ENCODE data around the gene SLC39A13. TPM values are rescaled to one million over a fixed set of nuclear protein-coding genes. Genes with fewer than 3 reads are reported as not detected.
A peak's percentile ranks its signal among the peaks of the same experiment; 100 is the strongest.

Gene SLC39A13
- total RNA-seq, 1 experiment from 2014 or later, result 50.2 TPM

- peak; percentile 46; the same call in 1 of the 2 replicates for ATAC-seq
- H3K27ac ChIP-seq (ENCODE audit: low read length), result no peak overlapping the region
- no peaks in the 10 kb centered on the region for H3K27me3 ChIP-seq (ENCODE audit: control insufficient read depth, insufficient read depth, low read length)
- no TSS peak for BruUV-seq (replicated peaks)
- peaks cover 5% of the 10 kb centered on the region for H3K4me1 ChIP-seq (ENCODE audit: control insufficient read depth, insufficient read depth, low read length)
- ChIA-PET POLR2A (interaction anchor here (0.6 to 0.7 kb wide), 2 partner anchors 15 to 38 kb away, joined by 6 to 8 read pairs; no protein-coding TSS in a partner anchor), CTCF (interaction anchor here (0.6 kb wide), 1 partner anchor 17 kb away, joined by 8 read pairs; no protein-coding TSS in a partner anchor)
- peak overlapping the region; percentile 31 to 48 for H3K4me3 ChIP-seq (ENCODE audit: low read depth in 2 of 2, low read length in 2 of 2)
- DNase-seq (ENCODE audit: low read depth, low spot score), result no peak
- H3K9me3 ChIP-seq (ENCODE audit: control insufficient read depth, insufficient read depth, low read depth, low read length), result no peaks in the 10 kb centered on the region
- in situ Hi-C loops (cut with HindIII; ENCODE audit: low pct_unique_long_range_greater_than_20kb, low sequenced_read_pairs), result no loop called here
- TF ChIP-seq CTCF (IDR thresholded peaks at IDR 0.05), result no peak
- no peak for TF ChIP-seq SIN3A (IDR thresholded peaks at IDR 0.05; ENCODE audit: borderline replicate concordance, insufficient read depth, low read depth, low read length)
- TF ChIP-seq POLR2AphosphoS5 (IDR thresholded peaks at IDR 0.05; ENCODE audit: low read depth, low read length), result no peak
- TF ChIP-seq REST (IDR thresholded peaks at IDR 0.05; ENCODE audit: insufficient read depth in 1 of 2, low read depth in 2 of 2, low read length in 1 of 2), result no peak
- no peaks in the 10 kb centered on the region for H3K36me3 ChIP-seq (ENCODE audit: control insufficient read depth, insufficient read depth, low read length)
- intact Hi-C loops (cut with micrococcal nuclease; ENCODE audit: unreplicated experiment), result no loop called here
Measured at GRCh38 chr11:47399860-47400767, 8.3 kb upstream of the SLC39A13 start.

GRCh38 chr11:47400768-47401279 is 7.6 kb upstream of the SLC39A13 start:
- no peak overlapping the region for H3K4me3 ChIP-seq (ENCODE audit: low read depth in 2 of 2, low read length in 2 of 2)
- POLR2A ChIA-PET, result interaction anchor here (0.6 to 0.7 kb wide), 2 partner anchors 14 to 38 kb away, joined by 6 to 8 read pairs; no protein-coding TSS in a partner anchor
- no peaks in the 10 kb centered on the region for H3K9me3 ChIP-seq (ENCODE audit: control insufficient read depth, insufficient read depth, low read depth, low read length)
- H3K4me1 ChIP-seq (ENCODE audit: control insufficient read depth, insufficient read depth, low read length), result peaks cover 5% of the 10 kb centered on the region
- H3K27ac ChIP-seq (ENCODE audit: low read length), result no peak overlapping the region
- no peak for DNase-seq (ENCODE audit: low read depth, low spot score)
- no peaks in the 10 kb centered on the region for H3K27me3 ChIP-seq (ENCODE audit: control insufficient read depth, insufficient read depth, low read length)
- no TSS peak for BruUV-seq (replicated peaks)
- no peaks in the 10 kb centered on the region for H3K36me3 ChIP-seq (ENCODE audit: control insufficient read depth, insufficient read depth, low read length)
- CTCF ChIA-PET, result interaction anchor here (0.6 kb wide), 1 partner anchor 16 kb away, joined by 8 read pairs; no protein-coding TSS in a partner anchor
- peak; percentile 43; the same call in 1 of the 2 replicates for ATAC-seq
- TF ChIP-seq POLR2AphosphoS5 (IDR thresholded peaks at IDR 0.05; ENCODE audit: low read depth, low read length), result no peak
- TF ChIP-seq TCF7L2 (IDR thresholded peaks at IDR 0.05; ENCODE audit: low read depth, low read length), result no peak
- TF ChIP-seq CTCF (IDR thresholded peaks at IDR 0.05), result no peak
- no peak for TF ChIP-seq SIN3A (IDR thresholded peaks at IDR 0.05; ENCODE audit: borderline replicate concordance, insufficient read depth, low read depth, low read length)
- no peak for TF ChIP-seq REST (IDR thresholded peaks at IDR 0.05; ENCODE audit: insufficient read depth in 1 of 2, low read depth in 2 of 2, low read length in 1 of 2)
- in situ Hi-C loops (cut with HindIII; ENCODE audit: low pct_unique_long_range_greater_than_20kb, low sequenced_read_pairs), result no loop called here
- intact Hi-C loops (cut with micrococcal nuclease; ENCODE audit: unreplicated experiment), result no loop called here
